ENCODE data around the gene NTN5. TPM values are rescaled to one million over a fixed set of nuclear protein-coding genes. Genes with fewer than 3 reads are reported as not detected.

Gene NTN5
- total RNA-seq, 1 donor: under 0.01 TPM

DNA sequence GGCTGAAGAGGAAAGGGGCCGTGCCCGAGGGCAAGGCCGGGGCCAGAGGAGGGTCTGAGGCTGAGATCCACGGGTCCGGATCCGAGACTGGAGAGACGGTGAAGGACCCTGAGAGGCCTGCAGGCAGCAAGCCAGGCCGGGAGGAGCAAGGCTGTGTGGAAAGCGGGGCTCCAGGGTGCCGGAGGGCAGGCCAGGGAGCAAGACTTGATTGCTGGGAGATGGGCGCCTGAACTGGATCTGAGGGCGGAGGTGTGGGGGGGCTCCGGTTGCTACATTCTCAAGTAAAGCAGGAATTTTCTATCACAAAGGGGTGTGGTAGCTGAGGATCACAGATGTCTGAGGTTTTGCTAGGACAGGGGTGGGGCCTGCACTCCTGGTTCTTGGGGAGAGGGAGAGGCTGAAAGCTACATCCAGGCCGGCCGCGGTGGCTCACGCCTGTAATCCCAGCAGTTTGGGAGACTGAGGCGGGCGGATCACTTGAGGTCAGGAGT is 42.9 kb upstream of the NTN5 start:
- Histone ChIP-seq H3K27ac (ENCODE audit: low read depth, low read length) (no peak overlapping the region), H3K4me3 (ENCODE audit: insufficient read depth, low read length) (peak overlapping the region; percentile 19), H3K9me3 (ENCODE audit: low read depth, low read length) (no peaks in the 10 kb centered on the region), H2AFZ (ENCODE audit: low read length) (no peak overlapping the region), H3K27me3 (ENCODE audit: insufficient read depth, low read length) (no peaks in the 10 kb centered on the region), H3K4me1 (ENCODE audit: insufficient read depth, low read length) (peaks cover 36% of the 10 kb centered on the region), H3K4me2 (ENCODE audit: insufficient read depth, low read length) (peak overlapping the region; percentile 96), H3K79me2 (ENCODE audit: insufficient read depth, low read length) (peaks cover 12% of the 10 kb centered on the region), H4K20me1 (ENCODE audit: insufficient read depth, low read length) (no peaks in the 10 kb centered on the region), H3K36me3 (ENCODE audit: insufficient read depth, low read length) (no peaks in the 10 kb centered on the region)
- peak; percentile 73 for DNase-seq (ENCODE audit: insufficient read length, low spot score, missing footprints)
- no peak for TF ChIP-seq CTCF (IDR thresholded peaks at IDR 0.05; ENCODE audit: extremely low read depth, low read depth, low read length)

DNA sequence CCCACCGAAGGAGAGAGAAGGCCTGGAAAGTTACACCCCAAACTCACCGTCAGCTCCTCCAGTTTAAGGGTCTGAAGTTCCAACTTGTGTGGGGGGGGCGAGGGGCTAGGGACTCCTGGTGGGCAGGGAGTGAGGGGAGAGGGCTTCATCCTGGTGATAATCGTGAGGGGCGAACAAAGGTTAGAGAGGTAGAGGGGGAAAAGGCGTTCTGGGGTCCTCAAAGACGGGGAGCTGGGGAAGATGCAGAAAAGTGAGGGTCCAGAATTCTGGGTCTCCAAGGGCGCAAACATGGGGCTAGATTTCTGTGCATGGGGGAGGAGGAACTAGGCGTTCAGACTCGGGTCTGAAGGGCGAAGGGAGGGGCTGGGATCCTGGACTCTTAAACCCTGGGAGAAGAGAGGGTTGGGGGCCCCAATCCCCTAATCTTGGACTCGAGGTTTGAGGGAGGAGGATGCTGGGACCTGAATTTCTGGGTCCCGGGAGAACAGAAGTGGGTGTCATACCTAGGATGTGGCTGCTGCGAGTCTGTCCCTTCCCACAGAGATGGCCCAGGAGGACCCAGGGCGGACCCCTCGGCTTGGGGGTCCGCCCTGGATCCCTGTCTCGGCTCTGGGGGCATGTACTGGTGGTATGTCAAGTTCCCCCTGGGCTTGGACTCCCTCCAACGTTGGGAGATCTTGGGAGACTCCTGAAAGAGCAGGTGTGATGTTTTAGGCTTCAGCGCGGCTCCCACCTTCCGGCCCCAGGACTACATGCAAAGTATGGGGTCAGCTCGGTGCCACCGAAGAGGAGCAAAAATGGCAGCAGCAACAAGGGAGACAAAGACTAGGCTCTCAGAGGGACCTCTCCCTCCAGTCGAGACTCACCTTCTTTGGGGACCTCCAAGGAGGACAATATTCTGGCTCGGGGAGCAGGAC is 42.2 kb upstream of the NTN5 start:
- Histone ChIP-seq H3K4me3 (ENCODE audit: insufficient read depth, low read length) (peak overlapping the region; percentile 75), H2AFZ (ENCODE audit: low read length) (peak overlapping the region; percentile 91), H3K4me1 (ENCODE audit: insufficient read depth, low read length) (peaks cover 31% of the 10 kb centered on the region)

DNA sequence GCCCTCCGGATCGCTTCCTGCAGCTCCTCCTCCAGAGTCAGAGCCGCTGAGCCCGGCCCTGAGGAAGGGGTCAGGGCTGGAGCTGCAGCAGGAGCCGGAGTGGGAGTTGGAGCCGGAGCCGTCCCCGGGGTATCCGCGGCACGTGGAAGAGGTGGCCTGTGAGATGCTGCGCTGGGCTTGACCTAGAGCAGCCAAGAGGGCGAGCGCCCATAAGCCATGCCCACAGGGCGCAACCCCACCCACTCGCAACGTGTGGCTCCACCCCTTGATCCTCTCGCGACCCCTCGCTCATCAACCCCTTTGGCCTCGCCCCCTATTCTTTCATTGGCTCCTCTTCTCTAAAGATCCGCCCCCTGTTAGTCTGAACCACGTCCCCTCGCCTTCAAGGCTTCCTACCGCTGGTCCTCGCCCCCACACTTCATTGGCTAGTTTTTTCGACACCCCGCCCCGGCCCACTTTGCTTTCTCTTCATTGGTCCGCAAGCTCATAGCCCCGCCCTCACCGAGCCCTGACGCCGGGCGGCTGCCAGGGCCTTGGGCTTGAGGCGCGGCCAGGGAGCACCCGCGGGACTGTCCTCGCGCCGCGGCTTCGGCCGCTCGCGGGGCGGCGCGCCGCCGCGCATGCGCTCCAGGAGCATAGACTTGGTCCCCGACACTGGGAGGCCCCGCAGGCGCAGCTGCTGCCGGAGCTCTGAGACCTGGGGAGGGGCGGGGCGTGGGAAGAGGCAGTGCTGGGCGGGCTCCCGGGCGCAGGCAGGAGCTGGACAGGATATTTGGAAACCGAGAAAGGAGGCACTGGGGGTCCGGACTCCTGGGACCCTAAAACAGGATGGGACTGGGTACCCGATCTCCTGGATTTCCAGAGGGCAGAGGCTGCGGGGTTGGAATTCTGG is 41.3 kb upstream of the NTN5 start:
- Histone ChIP-seq H3K27ac (ENCODE audit: low read depth, low read length) (peak overlapping the region; percentile 85), H3K79me2 (ENCODE audit: insufficient read depth, low read length) (peaks cover 12% of the 10 kb centered on the region), H2AFZ (ENCODE audit: low read length) (peak overlapping the region; percentile 91), H4K20me1 (ENCODE audit: insufficient read depth, low read length) (no peaks in the 10 kb centered on the region), H3K4me1 (ENCODE audit: insufficient read depth, low read length) (peaks cover 31% of the 10 kb centered on the region), H3K4me2 (ENCODE audit: insufficient read depth, low read length) (peak overlapping the region; percentile 96), H3K4me3 (ENCODE audit: insufficient read depth, low read length) (peak overlapping the region; percentile 94), H3K36me3 (ENCODE audit: insufficient read depth, low read length) (no peaks in the 10 kb centered on the region), H3K9me3 (ENCODE audit: low read depth, low read length) (no peaks in the 10 kb centered on the region), H3K27me3 (ENCODE audit: insufficient read depth, low read length) (no peaks in the 10 kb centered on the region)
- no peak for TF ChIP-seq CTCF (IDR thresholded peaks at IDR 0.05; ENCODE audit: extremely low read depth, low read depth, low read length)
- peak; percentile 100 for DNase-seq (ENCODE audit: insufficient read length, low spot score, missing footprints)

More for the DNA sequence above, 42.2 kb upstream of the NTN5 start:
- H3K9me3 ChIP-seq (ENCODE audit: low read depth, low read length): no peaks in the 10 kb centered on the region
- peak overlapping the region; percentile 96 for H3K4me2 ChIP-seq (ENCODE audit: insufficient read depth, low read length)
- H3K79me2 ChIP-seq (ENCODE audit: insufficient read depth, low read length): peaks cover 12% of the 10 kb centered on the region
- no peaks in the 10 kb centered on the region for H4K20me1 ChIP-seq (ENCODE audit: insufficient read depth, low read length)
- peak; percentile 31 for DNase-seq (ENCODE audit: insufficient read length, low spot score, missing footprints)
- no peak for TF ChIP-seq CTCF (IDR thresholded peaks at IDR 0.05; ENCODE audit: extremely low read depth, low read depth, low read length)
- no peaks in the 10 kb centered on the region for H3K27me3 ChIP-seq (ENCODE audit: insufficient read depth, low read length)
- no peaks in the 10 kb centered on the region for H3K36me3 ChIP-seq (ENCODE audit: insufficient read depth, low read length)
- H3K27ac ChIP-seq (ENCODE audit: low read depth, low read length): peak overlapping the region; percentile 85
